Skeletal muscle cell (primary cell): ENCODE data around the gene SPP1.
A peak's percentile ranks its signal among the peaks of the same experiment; 100 is the strongest.
"Not testable (repeated sequence)": the region's sequence is repeated elsewhere in the genome, so short reads cannot be mapped to it uniquely, and the experiment has no call there.

Experiments
- DNase-seq: peaks from one replicate; pipeline ENCODE4 v3.0.0-alpha.2; 2010; ENCODE audit warnings: low read depth
- H3K4me3 ChIP-seq: 2 replicates; pipeline ENCODE4 v1.5.1; 2011; ENCODE audit warnings: low read depth, mild to moderate bottlenecking, control low read depth, low read length, moderate library complexity

The SPP1 gene

GRCh38 chr4:88014386-88014905 is 38.9 kb downstream of the SPP1 start:
- H3K4me3 ChIP-seq: no peak overlapping the region
- no peak for DNase-seq

- H3K4me3 ChIP-seq: no peak overlapping the region
- no peak for DNase-seq
Observed at GRCh38 chr4:88015659-88016295, 40.3 kb downstream of the SPP1 start.

GRCh38 chr4:88017516-88018297 is 42.2 kb downstream of the SPP1 start:
- no peak overlapping the region for H3K4me3 ChIP-seq
- DNase-seq: peak; percentile 91

- H3K4me3 ChIP-seq: no peak overlapping the region
Observed at GRCh38 chr4:88018466-88018865, 43.0 kb downstream of the SPP1 start.

GRCh38 chr4:88021824-88022223 is 46.3 kb downstream of the SPP1 start:
- DNase-seq: no peak

More at GRCh38 chr4:88018466-88018865, 43.0 kb downstream of the SPP1 start:
- DNase-seq: no peak

GRCh38 chr4:88022289-88022688 is 46.8 kb downstream of the SPP1 start:
- no peak overlapping the region for H3K4me3 ChIP-seq
- DNase-seq: no peak

More at GRCh38 chr4:88021824-88022223, 46.3 kb downstream of the SPP1 start:
- H3K4me3 ChIP-seq: no peak overlapping the region

GRCh38 chr4:88025868-88026661 is 50.6 kb downstream of the SPP1 start:
- not testable (repeated sequence) for DNase-seq, H3K4me3 ChIP-seq

- peak; percentile 72 for DNase-seq
- H3K4me3 ChIP-seq: no peak overlapping the region
Observed at GRCh38 chr4:88027611-88028608, 52.4 kb downstream of the SPP1 start.

- H3K4me3 ChIP-seq: no peak overlapping the region
- no peak for DNase-seq
Observed at GRCh38 chr4:88028946-88029345, 53.4 kb downstream of the SPP1 start.

GRCh38 chr4:88029556-88029955 is 54.0 kb downstream of the SPP1 start:
- no peak overlapping the region for H3K4me3 ChIP-seq
- no peak for DNase-seq

GRCh38 chr4:88030565-88031310 is 55.2 kb downstream of the SPP1 start:
- H3K4me3 ChIP-seq: no peak overlapping the region
- DNase-seq: no peak
